Measurements from ENCODE around the gene NUDT6.
A peak's percentile ranks its signal among the peaks of the same experiment; 100 is the strongest.

The NUDT6 gene

GRCh38 chr4:122921971-122922876 is at the start of gene NUDT6:
NUDT6 (minus strand) TSS chr4:122922597; CDS start chr4:122922572, 25 bp downstream.
- no peak for TF ChIP-seq CTCF (IDR thresholded peaks at IDR 0.05; ENCODE audit: control insufficient read depth, extremely low read depth, insufficient read depth)
- DNase-seq (ENCODE audit: low read depth) = no peak
- H3K4me3 ChIP-seq (ENCODE audit: low read depth, low read length) = peak within 1 kb of the TSS; percentile 95

GRCh38 chr4:122968227-122968812 is 45.9 kb upstream of the NUDT6 start:
- no peak for TF ChIP-seq CTCF (IDR thresholded peaks at IDR 0.05; ENCODE audit: control insufficient read depth, extremely low read depth, insufficient read depth)
- H3K4me3 ChIP-seq (ENCODE audit: low read depth, low read length) = no peak overlapping the region
- peak; percentile 11 for DNase-seq (ENCODE audit: low read depth)

- no peak for TF ChIP-seq CTCF (IDR thresholded peaks at IDR 0.05; ENCODE audit: control insufficient read depth, extremely low read depth, insufficient read depth)
- no peak for DNase-seq (ENCODE audit: low read depth)
- H3K4me3 ChIP-seq (ENCODE audit: low read depth, low read length) = no peak overlapping the region
These were observed 44.8 kb upstream of the NUDT6 start for GRCh38 chr4:122967231-122967630.

GRCh38 chr4:122966201-122966600 is 43.8 kb upstream of the NUDT6 start:
- no peak overlapping the region for H3K4me3 ChIP-seq (ENCODE audit: low read depth, low read length)
- DNase-seq (ENCODE audit: low read depth) = no peak
- no peak for TF ChIP-seq CTCF (IDR thresholded peaks at IDR 0.05; ENCODE audit: control insufficient read depth, extremely low read depth, insufficient read depth)

GRCh38 chr4:122963216-122963615 is 40.8 kb upstream of the NUDT6 start:
- H3K4me3 ChIP-seq (ENCODE audit: low read depth, low read length) = no peak overlapping the region
- DNase-seq (ENCODE audit: low read depth) = no peak
- no peak for TF ChIP-seq CTCF (IDR thresholded peaks at IDR 0.05; ENCODE audit: control insufficient read depth, extremely low read depth, insufficient read depth)

- no peak overlapping the region for H3K4me3 ChIP-seq (ENCODE audit: low read depth, low read length)
- TF ChIP-seq CTCF (IDR thresholded peaks at IDR 0.05; ENCODE audit: control insufficient read depth, extremely low read depth, insufficient read depth) = no peak
- no peak for DNase-seq (ENCODE audit: low read depth)
These were observed 38.2 kb upstream of the NUDT6 start for GRCh38 chr4:122960611-122961000.
